Keratinocyte (primary cell): ENCODE measurements around the gene APOA4. TPM values are rescaled to one million over a fixed set of nuclear protein-coding genes. Genes with fewer than 3 reads are reported as not detected.

ENCODE experiments used
- DNase-seq: peaks from one replicate; pipeline ENCODE4 v3.0.0-alpha.2; 2011; ENCODE audit warnings: low read depth, missing footprints, low spot score
- FAIRE-seq: peaks from 2 replicates; lab custom pipeline; 2011; peaks lifted over from hg19 to GRCh38; lab: Jason Lieb, UNC
- H2AFZ ChIP-seq: 2 replicates; pipeline ENCODE4 v1.6.0; 2012; ENCODE audit warnings: low read length, control low read depth, inconsistent platforms; ENCODE audit not compliant: control insufficient read depth
- H3K27ac ChIP-seq: 2 replicates; pipeline ENCODE4 v1.5.1; 2011; ENCODE audit warnings: low read length; ENCODE audit not compliant: control insufficient read depth, insufficient read depth
- H3K27me3 ChIP-seq: 3 replicates; pipeline ENCODE4 v1.6.0; 2011; ENCODE audit warnings: low read length; ENCODE audit not compliant: control insufficient read depth, insufficient read depth; ENCODE audit errors: extremely low read depth
- H3K36me3 ChIP-seq, 2 experiments: 2 replicates in 1 of 2; 3 replicates in 1 of 2; pipeline ENCODE4 v1.5.1; 2011; ENCODE audit warnings: low read length in 2 of 2, mild to moderate bottlenecking in 1 of 2; ENCODE audit not compliant: control insufficient read depth in 2 of 2, insufficient read depth in 2 of 2; ENCODE audit errors: extremely low read depth in 1 of 2
- H3K4me1 ChIP-seq: 3 replicates; pipeline ENCODE4 v1.5.1; 2011; ENCODE audit warnings: low read length; ENCODE audit not compliant: control insufficient read depth, insufficient read depth; ENCODE audit errors: extremely low read depth
- H3K4me2 ChIP-seq: 3 replicates; pipeline ENCODE4 v1.6.0; 2011; ENCODE audit warnings: low read depth, low read length; ENCODE audit not compliant: control insufficient read depth, insufficient read depth; ENCODE audit errors: extremely low read depth
- H3K4me3 ChIP-seq, 3 experiments: fragments of 200-600 bp in 1 of 3; sonication (generic) in 1 of 3; 2 replicates in 2 of 3; 3 replicates in 1 of 3; pipeline ENCODE4 v1.5.1; 2011 to 2016; ENCODE audit warnings: low read length in 3 of 3, mild to moderate bottlenecking in 3 of 3, control low read depth in 2 of 3, inconsistent platforms in 1 of 3, low read depth in 1 of 3, mixed read lengths in 1 of 3, mixed run types in 1 of 3, moderate library complexity in 1 of 3; ENCODE audit not compliant: control insufficient read depth in 2 of 3, insufficient read depth in 2 of 3; ENCODE audit errors: extremely low read depth in 1 of 3
- H3K79me2 ChIP-seq: 2 replicates; pipeline ENCODE4 v1.6.0; 2012; ENCODE audit warnings: low read length; ENCODE audit not compliant: control insufficient read depth, insufficient read depth
- H3K9ac ChIP-seq: 3 replicates; pipeline ENCODE4 v1.6.0; 2011; ENCODE audit warnings: low read length; ENCODE audit not compliant: control insufficient read depth, insufficient read depth; ENCODE audit errors: extremely low read depth
- H3K9me1 ChIP-seq: 3 replicates; pipeline ENCODE4 v1.6.0; 2011; ENCODE audit warnings: low read length; ENCODE audit not compliant: control insufficient read depth, insufficient read depth; ENCODE audit errors: extremely low read depth
- H3K9me3 ChIP-seq: 2 replicates; pipeline ENCODE4 v1.5.1; 2012; ENCODE audit warnings: low read depth, low read length; ENCODE audit not compliant: control insufficient read depth
- H4K20me1 ChIP-seq: 3 replicates; pipeline ENCODE4 v1.6.0; 2011; ENCODE audit warnings: low read length; ENCODE audit not compliant: control insufficient read depth, insufficient read depth; ENCODE audit errors: extremely low read depth
- EZH2 ChIP-seq: IDR thresholded peaks from one replicate; pipeline ENCODE4 v1.6.1; 2012; ENCODE audit warnings: inconsistent platforms, mild to moderate bottlenecking, low read length, moderate library complexity
- dilution Hi-C: fragments of 300-500 bp; cut with MboI; formaldehyde crosslinking; loops from one replicate; pipeline ENCODE4 v1.7.0; 2020; ENCODE audit warnings: low sequenced_read_pairs; ENCODE audit not compliant: extremely low pct_ligation_motif_present
- polyA plus RNA-seq, 5 experiments: library from polyadenylated mRNA; depleted of rRNA in 3 of 5; stranded (reverse) in 3 of 5; stranded (forward) in 1 of 5; unstranded in 1 of 5; fragments of >200 nt; gene quantifications; 1 replicate in 1 of 5; 2 replicates in 3 of 5; 3 replicates in 1 of 5; pipeline versions ENCODE4 v1.2.1 to v1.2.3, GENCODE V29; 2011 to 2012; ENCODE audit warnings: missing spikeins in 2 of 5, low read depth in 1 of 5, low replicate concordance in 1 of 5
- TF ChIP-seq, protein P1 (sequence below), 3 experiments: IDR thresholded peaks in 1 of 3; conservative IDR thresholded peaks in 1 of 3; optimal IDR thresholded peaks in 1 of 3; 2 replicates in 2 of 3; 3 replicates in 1 of 3; pipeline versions ENCODE3 to v1.5.1; 2011; ENCODE audit warnings: low read length in 3 of 3, mild to moderate bottlenecking in 3 of 3, moderate library complexity in 2 of 3, control low read depth in 1 of 3, inconsistent platforms in 1 of 3; ENCODE audit not compliant: insufficient read depth in 2 of 3; ENCODE audit errors: extremely low read depth in 1 of 3

APOA4 gene
- polyA plus RNA-seq, 1 donor (not counting 4 experiments of a cell fraction or from before 2014, with no cell fraction given): not detected

GRCh38 chr11:116813170-116813569, 9.9 kb downstream of the APOA4 start:
- dilution Hi-C loops: no loop called here
- no peak overlapping the region for H3K4me2 ChIP-seq
- no peaks in the 10 kb centered on the region for H4K20me1 ChIP-seq
- no peaks in the 10 kb centered on the region for H3K36me3 ChIP-seq
- H2AFZ ChIP-seq: no peak overlapping the region
- H3K27ac ChIP-seq: no peak overlapping the region
- H3K9me1 ChIP-seq: no peaks in the 10 kb centered on the region
- no peak for TF ChIP-seq EZH2
- DNase-seq (no peak), FAIRE-seq (no peak)
- no peaks in the 10 kb centered on the region for H3K9me3 ChIP-seq
- H3K4me3 ChIP-seq: no peak overlapping the region
- no peaks in the 10 kb centered on the region for H3K79me2 ChIP-seq
- no peaks in the 10 kb centered on the region for H3K4me1 ChIP-seq
- no peak overlapping the region for H3K9ac ChIP-seq
- no peaks in the 10 kb centered on the region for H3K27me3 ChIP-seq

- Histone ChIP-seq H3K9ac (no peak overlapping the region), H3K27me3 (no peaks in the 10 kb centered on the region), H3K79me2 (no peaks in the 10 kb centered on the region), H3K36me3 (no peaks in the 10 kb centered on the region), H3K27ac (no peak overlapping the region), H4K20me1 (no peaks in the 10 kb centered on the region), H2AFZ (no peak overlapping the region), H3K4me2 (no peak overlapping the region), H3K9me1 (no peaks in the 10 kb centered on the region), H3K4me1 (no peaks in the 10 kb centered on the region), H3K9me3 (no peaks in the 10 kb centered on the region), H3K4me3 (no peak overlapping the region)
- FAIRE-seq (no peak), DNase-seq (no peak)
- TF ChIP-seq EZH2: no peak
- TF ChIP-seq, protein P1, sequence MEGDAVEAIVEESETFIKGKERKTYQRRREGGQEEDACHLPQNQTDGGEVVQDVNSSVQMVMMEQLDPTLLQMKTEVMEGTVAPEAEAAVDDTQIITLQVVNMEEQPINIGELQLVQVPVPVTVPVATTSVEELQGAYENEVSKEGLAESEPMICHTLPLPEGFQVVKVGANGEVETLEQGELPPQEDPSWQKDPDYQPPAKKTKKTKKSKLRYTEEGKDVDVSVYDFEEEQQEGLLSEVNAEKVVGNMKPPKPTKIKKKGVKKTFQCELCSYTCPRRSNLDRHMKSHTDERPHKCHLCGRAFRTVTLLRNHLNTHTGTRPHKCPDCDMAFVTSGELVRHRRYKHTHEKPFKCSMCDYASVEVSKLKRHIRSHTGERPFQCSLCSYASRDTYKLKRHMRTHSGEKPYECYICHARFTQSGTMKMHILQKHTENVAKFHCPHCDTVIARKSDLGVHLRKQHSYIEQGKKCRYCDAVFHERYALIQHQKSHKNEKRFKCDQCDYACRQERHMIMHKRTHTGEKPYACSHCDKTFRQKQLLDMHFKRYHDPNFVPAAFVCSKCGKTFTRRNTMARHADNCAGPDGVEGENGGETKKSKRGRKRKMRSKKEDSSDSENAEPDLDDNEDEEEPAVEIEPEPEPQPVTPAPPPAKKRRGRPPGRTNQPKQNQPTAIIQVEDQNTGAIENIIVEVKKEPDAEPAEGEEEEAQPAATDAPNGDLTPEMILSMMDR (optimal IDR thresholded peaks at IDR 0.05 in 1 of 3, IDR thresholded peaks at IDR 0.05 in 1 of 3, conservative IDR thresholded peaks at IDR 0.05 in 1 of 3; ENCODE audit: extremely low read depth in 1 of 3, insufficient read depth in 2 of 3, low read length in 3 of 3): no peak
- dilution Hi-C loops: no loop called here
Measured at GRCh38 chr11:116812109-116812508, 11.0 kb downstream of the APOA4 start.

- no peaks in the 10 kb centered on the region for H3K36me3 ChIP-seq
- no peaks in the 10 kb centered on the region for H3K27me3 ChIP-seq
- H3K9me1 ChIP-seq: no peaks in the 10 kb centered on the region
- no peaks in the 10 kb centered on the region for H3K4me1 ChIP-seq
- DNase-seq: no peak
- no peaks in the 10 kb centered on the region for H3K79me2 ChIP-seq
- no peak overlapping the region for H3K9ac ChIP-seq
- no peak for FAIRE-seq
- TF ChIP-seq, protein P1 (optimal IDR thresholded peaks at IDR 0.05 in 1 of 3, IDR thresholded peaks at IDR 0.05 in 1 of 3, conservative IDR thresholded peaks at IDR 0.05 in 1 of 3; ENCODE audit: extremely low read depth in 1 of 3, insufficient read depth in 2 of 3, low read length in 3 of 3): no peak
- TF ChIP-seq EZH2: no peak
- no peak overlapping the region for H3K27ac ChIP-seq
- no peak overlapping the region for H3K4me2 ChIP-seq
- no peaks in the 10 kb centered on the region for H3K9me3 ChIP-seq
- dilution Hi-C loops: no loop called here
- H4K20me1 ChIP-seq: no peaks in the 10 kb centered on the region
- H3K4me3 ChIP-seq: no peak overlapping the region
- no peak overlapping the region for H2AFZ ChIP-seq
Measured at GRCh38 chr11:116811194-116811593, 11.9 kb downstream of the APOA4 start.
